ENCODE results near the gene ANKRD44.

Gene ANKRD44

GRCh38 chr2:197170208-197170607, 140.4 kb downstream of the ANKRD44 start:
- DNase-seq = no peak

- peak in 3 of 4 experiments; percentile 17 to 33 (median 20) for DNase-seq
Measured at GRCh38 chr2:197168705-197169104, 141.9 kb downstream of the ANKRD44 start.

- DNase-seq = no peak
Measured at GRCh38 chr2:197167608-197168314, 142.8 kb downstream of the ANKRD44 start.

- DNase-seq = no peak
Measured at GRCh38 chr2:197165020-197165419, 145.6 kb downstream of the ANKRD44 start.

- no peak for DNase-seq
Measured at GRCh38 chr2:197164141-197164754, 146.3 kb downstream of the ANKRD44 start.

- no peak for DNase-seq
Measured at GRCh38 chr2:197163712-197164140, 146.9 kb downstream of the ANKRD44 start.

GRCh38 chr2:197161774-197162173, 148.8 kb downstream of the ANKRD44 start:
- DNase-seq = no peak

- no peak for DNase-seq
Measured at GRCh38 chr2:197159661-197160211, 150.8 kb downstream of the ANKRD44 start.

GRCh38 chr2:197158591-197159550, 151.7 kb downstream of the ANKRD44 start:
- no peak for DNase-seq

GRCh38 chr2:197157879-197158537, 152.6 kb downstream of the ANKRD44 start:
- DNase-seq = no peak

GRCh38 chr2:197156771-197157170, 153.8 kb downstream of the ANKRD44 start:
- DNase-seq = no peak

GRCh38 chr2:197152451-197153228, 157.9 kb downstream of the ANKRD44 start:
- no peak for DNase-seq

- DNase-seq = no peak
Measured at GRCh38 chr2:197149546-197149945, 161.0 kb downstream of the ANKRD44 start.

- DNase-seq = no peak
Measured at GRCh38 chr2:197148401-197148800, 162.2 kb downstream of the ANKRD44 start.

- DNase-seq = no peak
Measured at GRCh38 chr2:197147942-197148341, 162.6 kb downstream of the ANKRD44 start.

- no peak for DNase-seq
Measured at GRCh38 chr2:197146995-197147394, 163.6 kb downstream of the ANKRD44 start.

- DNase-seq = no peak
Measured at GRCh38 chr2:197145471-197146056, 165.0 kb downstream of the ANKRD44 start.

- DNase-seq = no peak
Measured at GRCh38 chr2:197144183-197144582, 166.4 kb downstream of the ANKRD44 start.

GRCh38 chr2:197141702-197142473, 168.7 kb downstream of the ANKRD44 start:
- no peak for DNase-seq

GRCh38 chr2:197140045-197140444, 170.5 kb downstream of the ANKRD44 start:
- DNase-seq = no peak
